Ecto neural progenitor cell (in vitro differentiated cells): ENCODE measurements around the gene FANCC.
"Not testable (repeated sequence)": the region's sequence is repeated elsewhere in the genome, so short reads cannot be mapped to it uniquely, and the experiment has no call there.

Source experiments
- DNase-seq: peaks from one replicate; pipeline ENCODE4 v3.0.0-alpha.2; 2018; ENCODE audit warnings: low spot score

FANCC gene

GRCh38 chr9:95229230-95229915 is 88.1 kb downstream of the FANCC start:
- DNase-seq = no peak

- DNase-seq = no peak
These were observed 90.6 kb downstream of the FANCC start for GRCh38 chr9:95226921-95227320.

- no peak for DNase-seq
These were observed 91.8 kb downstream of the FANCC start for GRCh38 chr9:95225726-95226106.

- DNase-seq = no peak
These were observed 92.3 kb downstream of the FANCC start for GRCh38 chr9:95225076-95225725.

GRCh38 chr9:95224376-95225019 is 93.0 kb downstream of the FANCC start:
- no peak for DNase-seq

GRCh38 chr9:95220352-95220751 is 97.2 kb downstream of the FANCC start:
- DNase-seq = not testable (repeated sequence)

GRCh38 chr9:95218773-95219172 is 98.7 kb downstream of the FANCC start:
- DNase-seq = no peak

- DNase-seq = no peak
These were observed 99.6 kb downstream of the FANCC start for GRCh38 chr9:95217936-95218335.

GRCh38 chr9:95215336-95215898 is 102.1 kb downstream of the FANCC start:
- no peak for DNase-seq

- DNase-seq = no peak
These were observed 104.4 kb downstream of the FANCC start for GRCh38 chr9:95213117-95213516.

GRCh38 chr9:95211028-95211427 is 106.5 kb downstream of the FANCC start:
- no peak for DNase-seq

GRCh38 chr9:95207403-95207802 is 110.1 kb downstream of the FANCC start:
- DNase-seq = no peak

- DNase-seq = no peak
These were observed 111.4 kb downstream of the FANCC start for GRCh38 chr9:95206143-95206542.

- DNase-seq = no peak
These were observed 112.8 kb downstream of the FANCC start for GRCh38 chr9:95204710-95205109.

- DNase-seq = no peak
These were observed 113.2 kb downstream of the FANCC start for GRCh38 chr9:95204310-95204709.

- not testable (repeated sequence) for DNase-seq
These were observed 114.5 kb downstream of the FANCC start for GRCh38 chr9:95203019-95203418.

GRCh38 chr9:95202076-95202681 is 115.3 kb downstream of the FANCC start:
- no peak for DNase-seq

- DNase-seq = no peak
These were observed 116.3 kb downstream of the FANCC start for GRCh38 chr9:95201206-95201605.

- no peak for DNase-seq
These were observed 119.7 kb downstream of the FANCC start for GRCh38 chr9:95197692-95198271.

GRCh38 chr9:95193480-95193879 is 124.0 kb downstream of the FANCC start:
- DNase-seq = no peak

GRCh38 chr9:95193067-95193466 is 124.4 kb downstream of the FANCC start:
- DNase-seq = no peak

- DNase-seq = no peak
These were observed 124.9 kb downstream of the FANCC start for GRCh38 chr9:95192631-95193030.
